Lung microvascular endothelial cell (primary cell): ENCODE data around the gene ANKRD12. TPM values are rescaled to one million over a fixed set of nuclear protein-coding genes. Genes with fewer than 3 reads are reported as not detected.
"Not testable (repeated sequence)": the region's sequence is repeated elsewhere in the genome, so short reads cannot be mapped to it uniquely, and the experiment has no call there.

Experiments
- DNase-seq, 2 donors: peaks; one replicate each; pipeline versions ENCODE4 v3.0.0 to v3.0.0-alpha.2; 2010; ENCODE audit warnings: low read depth in 2 of 2
- total RNA-seq: library from RNA; depleted of rRNA; stranded (reverse); fragments of >200 nt; gene quantifications from 2 replicates; pipeline ENCODE4 v1.2.1, GENCODE V29; 2014

Gene ANKRD12
- total RNA-seq, 1 donor from 2014 or later, result 35.5 TPM

DNA sequence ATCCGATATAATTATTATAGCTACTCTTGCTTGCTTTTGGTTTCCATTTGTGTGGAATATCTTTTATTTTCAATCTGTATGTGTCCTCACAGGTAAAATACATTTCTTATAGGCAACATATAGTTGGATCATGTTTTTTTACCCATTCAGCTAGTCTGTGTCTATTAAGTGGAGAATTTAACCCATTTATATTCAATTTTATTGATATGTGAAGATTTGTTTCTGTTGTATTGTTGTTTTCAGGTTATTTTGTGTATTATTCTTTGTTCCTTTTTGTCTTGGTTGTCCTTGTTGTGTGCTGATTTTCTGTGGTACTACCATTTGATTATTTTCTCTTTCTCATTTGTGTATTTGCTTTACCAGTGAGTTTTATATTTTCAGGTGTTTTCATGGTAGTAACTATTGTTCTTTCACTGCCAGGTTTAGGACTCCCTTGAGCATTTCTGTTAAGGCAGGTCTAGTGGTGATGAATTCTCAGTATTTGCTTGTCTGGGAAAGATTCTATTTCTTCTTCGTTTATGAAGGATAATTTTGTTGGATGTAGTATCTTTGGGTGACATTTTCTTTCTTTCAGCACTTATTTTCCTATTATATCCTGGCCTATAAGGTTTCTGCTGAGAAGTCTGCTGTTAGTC lies 95.4 kb downstream of the ANKRD12 start:
- DNase-seq, result no peak

DNA sequence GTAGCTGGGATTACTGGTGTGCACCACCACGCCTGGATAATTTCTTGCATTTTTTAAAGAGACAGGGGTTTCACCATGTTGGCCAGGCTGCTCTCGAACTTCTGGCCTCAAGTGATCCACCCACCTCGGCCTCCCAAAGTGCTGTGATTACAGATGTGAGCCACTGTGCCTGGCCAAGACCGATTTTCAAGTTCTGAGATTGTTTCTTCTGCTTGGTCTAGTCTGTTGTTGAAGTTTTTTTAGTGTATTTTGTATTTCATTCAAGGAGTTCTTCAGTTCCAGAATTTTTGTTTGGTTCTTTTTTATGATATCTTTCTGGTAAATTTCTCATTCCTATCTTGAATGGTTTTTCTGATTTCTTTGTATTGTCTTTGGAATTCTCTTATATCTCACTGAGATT lies 96.4 kb downstream of the ANKRD12 start:
- DNase-seq, result no peak

DNA sequence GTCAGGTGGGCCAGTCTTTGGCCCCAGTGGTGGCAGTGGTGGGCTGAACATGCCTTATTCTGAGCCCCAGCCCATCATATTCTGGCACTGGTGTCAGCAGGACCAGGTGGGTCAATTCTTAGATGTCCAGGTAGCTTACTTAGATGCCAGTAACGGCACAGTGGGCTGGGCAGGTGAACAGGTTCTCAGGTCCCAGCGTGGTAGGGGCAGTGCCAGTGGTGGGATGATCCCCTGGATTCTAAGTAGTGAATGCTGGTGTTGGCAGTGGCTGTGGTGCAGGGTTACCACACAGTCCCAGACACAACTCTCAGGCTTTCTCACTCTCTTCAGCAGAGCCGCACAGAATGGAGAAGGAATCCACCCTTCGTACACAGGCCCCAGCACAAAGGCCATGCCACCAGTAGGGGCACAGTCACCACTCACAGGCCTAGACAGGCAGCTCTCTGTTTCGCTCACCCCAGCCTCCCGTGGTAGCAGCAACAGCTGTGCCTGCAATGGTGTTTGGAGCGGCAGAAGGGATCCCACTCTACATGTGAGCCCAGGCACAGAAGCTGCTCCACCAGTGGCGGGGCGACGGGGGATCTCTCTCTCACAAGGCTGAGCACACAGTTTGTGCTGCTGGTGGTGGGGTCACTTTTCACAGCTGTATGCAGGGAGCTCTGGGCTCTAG lies 97.3 kb downstream of the ANKRD12 start:
- DNase-seq, result no peak

DNA sequence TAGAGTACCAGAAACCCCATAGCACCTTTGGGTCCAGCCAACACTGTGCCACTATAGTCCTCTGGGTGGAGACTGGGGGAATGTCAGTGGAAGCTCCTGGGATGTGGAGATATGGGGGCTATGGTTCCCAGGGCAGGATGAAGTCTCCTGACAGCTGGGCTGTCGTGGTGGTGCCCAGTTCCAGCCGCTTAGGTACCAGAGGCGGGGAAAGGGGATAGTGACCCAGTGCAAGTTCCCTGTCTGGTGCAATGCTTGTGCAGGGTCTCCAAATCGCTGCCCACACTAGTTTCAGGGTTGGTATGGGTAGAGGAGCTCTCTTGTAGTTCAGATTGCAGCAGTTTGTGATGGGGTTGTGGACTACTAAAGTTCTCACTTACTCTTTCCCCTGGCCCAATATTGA lies 97.9 kb downstream of the ANKRD12 start:
- DNase-seq, result no peak

DNA sequence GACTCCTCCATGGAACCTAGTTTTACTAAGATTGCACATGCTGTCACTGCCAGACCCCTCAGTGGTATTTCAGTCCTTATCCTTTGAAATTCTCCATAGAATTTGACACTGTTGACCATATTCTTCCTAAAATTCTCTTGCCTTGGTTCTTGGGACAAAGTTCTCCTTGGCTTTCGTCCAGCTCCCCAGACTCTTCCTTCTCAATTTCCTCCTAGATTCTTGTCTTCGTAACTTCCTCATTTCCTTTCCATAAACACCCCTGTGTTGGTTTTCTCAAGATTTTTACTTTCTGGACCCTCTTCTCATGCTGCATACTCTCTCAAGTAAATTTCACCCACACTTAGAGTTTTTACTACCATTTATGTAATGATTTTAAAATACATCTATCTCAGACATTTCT lies 101.4 kb downstream of the ANKRD12 start:
- no peak for DNase-seq

DNA sequence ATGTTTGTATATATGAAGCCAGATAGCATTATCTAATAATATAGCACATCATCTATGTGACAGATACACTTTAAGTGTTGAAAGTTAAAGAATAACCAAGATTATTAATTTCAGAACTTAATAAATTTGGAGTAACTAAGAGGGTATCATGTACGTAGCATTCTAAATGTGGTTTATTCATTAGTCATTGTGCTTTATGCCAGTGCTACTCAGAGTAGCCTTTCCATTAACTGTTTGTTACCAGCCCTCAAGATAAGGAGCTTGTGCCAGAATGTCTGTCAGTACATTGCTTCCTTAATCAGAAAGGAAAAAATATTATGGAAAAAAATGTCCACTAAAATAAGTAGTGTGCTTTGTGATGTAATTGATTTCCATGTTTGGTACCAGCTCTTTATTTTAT lies 103.1 kb downstream of the ANKRD12 start:
- DNase-seq, result no peak

DNA sequence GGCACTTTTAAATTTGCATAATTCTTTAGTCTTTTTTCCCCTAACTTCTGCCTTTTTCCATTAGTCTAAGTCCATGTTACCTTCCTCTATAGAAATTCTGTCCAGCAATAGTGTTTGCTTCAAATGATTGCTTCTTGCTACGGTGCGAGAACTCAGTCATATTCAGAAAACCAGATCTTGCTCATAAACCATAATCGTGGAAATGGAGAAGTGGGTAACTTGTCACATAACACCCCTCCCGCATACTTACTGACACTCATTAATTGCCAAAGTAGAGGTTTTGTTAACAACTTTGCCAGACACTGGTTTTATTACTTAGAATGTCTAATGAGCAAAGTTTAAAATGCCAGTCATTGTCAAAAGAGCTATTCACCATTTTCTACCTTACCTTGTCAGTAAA lies 103.7 kb downstream of the ANKRD12 start:
- no peak for DNase-seq

DNA sequence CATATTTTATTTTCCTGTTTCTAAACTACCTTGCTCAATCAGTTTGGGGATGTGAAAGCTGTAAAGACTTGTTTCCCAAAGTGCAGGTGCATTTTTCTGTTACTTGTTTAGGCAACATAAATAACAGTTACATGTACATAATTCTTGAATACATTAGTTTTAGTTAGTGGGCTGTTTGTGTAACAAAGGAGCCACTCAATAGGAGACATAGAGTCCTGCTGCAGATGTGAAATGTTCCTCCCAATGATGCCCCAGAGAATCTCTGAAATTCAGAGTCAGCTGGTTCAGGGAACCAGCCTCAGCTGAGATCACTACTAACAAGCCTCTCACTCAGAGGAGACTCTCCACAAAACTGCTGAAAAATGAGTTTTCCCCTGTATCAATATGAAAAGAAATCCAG lies 106.4 kb downstream of the ANKRD12 start:
- DNase-seq, result no peak

DNA sequence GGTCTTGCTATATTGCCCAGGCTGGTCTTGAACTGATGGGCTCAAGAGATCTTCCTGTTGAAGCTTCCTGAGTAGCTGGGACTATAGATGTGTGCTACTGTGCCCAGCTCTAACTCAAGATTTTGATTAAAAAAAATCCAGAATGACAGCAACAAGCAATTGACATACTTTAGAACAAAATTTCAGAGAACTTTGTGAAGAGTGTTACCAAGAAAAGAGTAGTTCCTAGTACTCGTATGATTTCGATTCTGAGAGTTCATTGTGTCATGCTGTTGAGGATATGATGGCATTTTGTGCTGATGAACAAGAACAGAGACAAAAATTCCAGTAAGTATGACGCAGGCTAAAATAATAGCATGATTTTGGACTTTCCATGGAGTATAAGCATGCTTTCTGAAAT lies 107.8 kb downstream of the ANKRD12 start:
- no peak for DNase-seq

DNA sequence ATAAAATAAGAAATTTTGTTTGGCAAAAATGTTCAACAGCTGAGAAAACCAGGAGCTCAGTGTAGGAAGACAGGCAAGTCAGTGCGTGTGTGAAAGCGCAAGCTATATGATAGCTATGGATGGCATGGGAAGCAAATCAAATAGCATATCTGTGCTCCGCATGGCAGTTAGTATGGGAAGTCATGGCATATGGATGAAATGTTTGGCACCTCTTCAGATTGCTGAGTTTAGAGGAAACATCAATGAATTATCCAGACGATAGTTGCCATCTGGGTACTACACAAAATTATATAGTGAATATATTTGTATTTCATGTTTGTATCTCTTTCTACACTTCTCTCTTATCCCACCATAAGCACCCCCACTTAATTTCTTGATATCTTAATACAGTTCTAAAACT lies 112.1 kb downstream of the ANKRD12 start:
- DNase-seq, result no peak

DNA sequence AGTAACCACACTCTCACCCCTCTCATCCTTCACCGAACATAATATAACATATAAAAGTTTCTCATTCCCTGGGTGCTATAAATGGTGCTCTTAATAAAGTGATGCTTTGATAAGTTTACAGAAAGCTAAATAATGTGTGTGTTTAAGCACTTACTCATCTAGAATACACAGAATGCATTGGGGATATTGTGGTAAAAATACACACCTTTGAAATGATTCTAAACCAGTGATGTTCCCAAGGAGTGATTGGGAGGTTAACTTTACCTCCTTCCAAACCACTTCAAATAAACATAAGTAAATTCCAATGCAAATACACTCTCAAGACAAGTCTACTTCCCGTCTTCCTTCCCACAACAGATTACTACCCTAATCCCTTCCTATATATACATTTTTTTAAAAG lies 112.7 kb downstream of the ANKRD12 start:
- no peak for DNase-seq

DNA sequence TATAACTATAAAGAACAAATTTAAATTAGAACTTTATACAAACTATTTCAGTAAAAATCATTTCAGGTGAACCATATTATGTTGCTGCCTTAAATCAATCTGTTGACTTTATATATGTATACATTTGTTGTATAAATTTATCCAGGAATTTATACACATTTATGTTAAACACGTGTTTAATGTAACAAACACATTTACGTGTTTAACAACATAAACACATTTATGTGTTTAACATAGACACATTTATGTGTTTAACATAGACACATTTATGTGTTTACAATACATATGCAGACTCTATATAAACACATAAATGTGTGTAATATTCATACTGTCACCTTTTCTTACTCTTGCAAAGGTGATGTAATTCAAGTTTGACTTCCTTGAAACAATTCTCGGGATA lies 122.6 kb downstream of the ANKRD12 start:
- DNase-seq, result no peak

DNA sequence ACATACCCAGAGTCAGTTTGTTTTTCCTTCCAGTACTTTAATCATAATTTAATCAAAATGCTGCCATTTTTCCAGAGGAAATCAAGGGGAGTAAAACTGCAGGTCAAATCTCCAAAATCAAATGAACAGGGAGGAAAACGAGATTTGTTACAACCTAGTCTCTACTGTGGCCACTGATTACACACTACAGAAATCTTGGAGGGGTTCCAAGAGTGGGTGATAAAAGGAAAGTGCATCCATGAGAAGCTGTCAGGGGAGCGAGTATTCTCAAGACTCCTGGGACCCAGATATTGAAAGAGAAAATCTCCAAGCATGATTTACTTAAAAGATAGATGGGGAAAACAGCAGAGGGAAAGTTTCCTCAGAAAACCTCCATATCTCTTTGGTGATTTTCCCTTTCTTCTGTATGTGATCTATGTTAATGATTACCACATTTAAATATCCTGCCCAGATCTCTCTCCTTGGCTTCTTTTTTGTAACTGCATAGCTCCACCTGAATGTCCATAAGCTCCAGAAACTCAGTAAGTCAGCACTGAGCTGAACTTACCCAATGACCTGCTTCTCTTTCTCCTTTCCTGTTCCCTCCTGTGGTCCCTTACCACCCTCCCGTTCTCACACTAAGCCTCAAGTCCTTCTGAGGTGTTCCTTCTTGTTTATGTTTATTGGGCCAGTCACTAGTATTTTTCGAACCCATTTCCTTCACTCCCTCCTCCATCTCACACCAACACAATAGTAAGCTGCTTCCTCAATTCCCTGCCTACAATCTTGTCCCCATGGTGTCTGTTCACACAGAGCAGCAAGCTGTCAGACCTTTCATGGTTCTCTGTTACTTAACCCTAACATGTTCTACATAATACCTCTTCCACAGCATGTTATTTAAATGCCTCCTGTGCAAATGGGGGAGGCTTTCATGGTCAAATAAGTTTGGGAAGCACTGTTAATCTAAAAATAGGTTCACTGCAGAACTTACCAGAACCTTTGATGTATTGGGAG lies 124.1 kb downstream of the ANKRD12 start:
- DNase-seq, result no peak

DNA sequence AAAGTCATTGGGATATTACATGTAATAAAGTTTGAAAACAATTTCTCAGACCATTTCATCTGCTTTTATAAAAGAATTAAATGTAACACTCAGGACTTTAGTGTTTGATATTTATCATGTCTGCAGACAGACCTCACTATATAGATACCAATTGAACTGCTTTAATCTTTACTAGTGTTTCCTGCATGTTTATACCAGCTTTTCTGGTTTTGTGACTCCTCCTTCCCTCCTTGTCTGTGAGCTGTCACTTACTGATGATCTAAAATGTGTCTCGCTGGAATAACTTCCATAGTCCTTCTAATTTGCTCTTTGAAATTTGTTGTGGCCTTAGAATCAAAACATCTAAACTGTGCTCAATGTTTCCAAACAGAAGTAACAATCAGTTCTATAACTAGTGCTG lies 126.7 kb downstream of the ANKRD12 start:
- no peak for DNase-seq

DNA sequence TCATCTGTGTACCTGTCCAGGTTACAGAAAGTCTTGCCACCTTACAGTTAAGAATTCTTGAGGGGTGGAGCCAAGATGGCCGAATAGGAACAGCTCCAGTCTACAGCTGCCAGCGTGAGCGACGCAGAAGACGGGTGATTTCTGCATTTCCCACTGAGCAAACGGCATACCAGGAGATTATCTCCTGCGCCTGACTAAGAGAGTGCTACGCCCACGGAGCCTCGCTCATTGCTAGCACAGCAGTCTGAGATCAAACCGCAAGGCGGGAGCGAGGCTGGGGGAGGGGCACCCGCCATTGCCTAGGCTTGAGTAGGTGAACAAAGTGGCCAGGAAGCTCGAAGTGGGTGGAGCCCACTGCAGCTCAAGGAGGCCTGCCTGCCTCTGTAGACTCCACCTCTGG lies 128.2 kb downstream of the ANKRD12 start:
- DNase-seq, result not testable (repeated sequence)

DNA sequence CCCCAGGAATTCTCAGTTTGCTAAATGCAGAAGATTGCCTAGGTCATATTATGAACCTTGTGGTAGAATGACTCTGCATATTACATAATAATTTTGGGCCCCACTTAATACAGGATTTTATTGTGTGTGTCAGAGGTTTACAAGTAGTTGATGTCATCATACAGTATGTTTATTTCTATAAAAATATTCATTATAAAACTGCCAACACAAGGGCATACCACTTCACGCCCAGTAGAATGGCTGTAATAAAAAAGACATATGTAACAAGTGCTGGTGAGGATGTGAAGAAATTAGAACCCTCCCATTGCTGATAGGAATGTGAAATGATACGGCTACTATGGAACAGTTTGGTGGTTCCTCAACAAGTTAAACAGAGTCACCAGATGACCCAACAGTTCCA lies 136.6 kb downstream of the ANKRD12 start:
- DNase-seq, result no peak

DNA sequence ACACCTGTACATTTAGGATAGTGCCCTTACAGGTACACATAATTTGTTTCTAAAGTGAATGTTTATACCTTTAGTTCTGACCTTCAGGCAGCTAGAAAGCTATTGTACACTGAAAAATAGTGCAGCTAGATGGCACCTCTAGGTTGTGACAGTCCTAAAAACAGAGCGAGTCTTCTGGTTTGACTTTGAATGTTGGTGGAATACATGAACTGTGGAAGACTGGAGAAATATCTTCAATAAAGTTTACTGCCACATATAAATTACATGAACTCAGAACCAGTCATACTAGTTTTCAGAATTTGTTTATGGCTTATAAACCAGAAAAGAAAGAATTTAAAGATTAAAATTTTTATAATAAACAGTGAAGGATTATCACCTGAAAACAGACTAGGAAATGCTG lies 139.3 kb downstream of the ANKRD12 start:
- DNase-seq, result no peak

DNA sequence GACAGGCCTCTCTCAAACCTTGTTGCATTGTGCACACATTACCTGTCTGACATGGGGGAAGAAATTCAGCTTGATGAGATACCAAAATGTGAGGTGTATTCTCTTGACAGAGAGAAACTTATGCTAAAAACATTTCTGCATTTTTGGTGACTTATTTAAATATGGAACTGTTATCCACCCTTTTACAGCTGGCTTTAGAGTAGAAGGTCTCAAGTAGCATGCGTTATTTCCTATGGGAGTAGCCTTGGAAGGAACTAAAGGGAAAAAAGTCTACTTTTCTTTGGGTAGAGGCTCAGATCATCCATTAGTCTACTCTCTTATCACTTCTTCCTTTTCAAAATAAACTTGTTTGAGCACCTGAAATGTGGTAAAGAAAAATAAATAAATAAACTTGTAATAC lies 141.4 kb downstream of the ANKRD12 start:
- DNase-seq, result no peak

DNA sequence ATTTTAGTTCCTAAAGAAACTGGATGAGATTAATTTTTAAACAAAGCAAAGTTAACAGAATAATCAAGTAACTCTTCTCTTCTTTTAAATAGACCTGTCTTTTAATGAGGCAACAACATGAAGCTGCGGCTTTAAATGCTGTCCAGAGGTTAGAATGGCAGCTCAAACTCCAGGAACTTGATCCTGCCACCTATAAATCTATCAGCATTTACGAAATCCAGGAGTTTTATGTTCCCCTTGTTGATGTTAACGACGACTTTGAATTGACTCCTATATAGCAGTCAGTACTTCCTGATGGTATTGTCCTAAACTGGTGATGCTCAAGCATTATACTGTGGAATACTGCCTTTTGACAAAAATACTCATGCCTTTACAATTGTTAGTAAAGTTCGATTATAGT lies 144.3 kb downstream of the ANKRD12 start:
- peak in 1 of 2 donors; percentile 5 for DNase-seq

DNA sequence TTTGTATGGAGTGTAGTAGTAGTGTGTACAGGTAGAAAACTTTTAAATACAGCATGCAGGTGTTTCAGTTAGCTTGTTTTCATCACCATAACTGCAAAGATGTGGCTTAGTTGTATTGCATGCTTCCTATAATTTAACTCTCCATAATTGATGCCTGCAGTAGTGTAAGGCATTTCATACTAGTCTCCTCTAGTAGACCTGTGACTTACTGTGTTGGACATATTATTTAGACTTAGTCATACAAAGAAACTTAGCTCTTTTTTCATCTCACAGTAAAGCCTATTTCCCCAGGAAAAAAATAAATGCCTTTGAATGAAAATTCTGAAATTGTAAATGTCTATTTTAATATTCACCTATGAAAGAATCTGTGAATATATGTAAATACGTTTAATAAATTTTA lies 145.2 kb downstream of the ANKRD12 start:
- DNase-seq, result no peak

DNA sequence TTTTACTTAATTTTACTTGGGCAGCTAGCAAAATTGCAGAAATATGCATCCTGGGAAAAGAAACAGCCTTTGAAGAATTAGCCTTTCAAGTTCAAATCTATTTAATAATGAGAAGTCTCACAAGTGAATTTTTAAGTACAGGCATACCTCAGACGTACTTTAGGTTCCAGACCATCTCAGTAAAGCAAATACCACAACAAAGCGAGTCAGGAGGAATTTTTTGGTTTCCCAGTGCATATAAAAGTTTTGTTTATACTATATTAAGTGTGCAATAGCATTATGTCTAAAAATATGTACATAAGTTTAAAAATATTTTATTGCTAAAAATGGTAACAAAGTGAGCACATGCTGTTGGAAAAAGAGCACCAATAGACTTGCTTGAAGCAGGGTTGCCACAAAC lies 147.2 kb downstream of the ANKRD12 start:
- no peak for DNase-seq

DNA sequence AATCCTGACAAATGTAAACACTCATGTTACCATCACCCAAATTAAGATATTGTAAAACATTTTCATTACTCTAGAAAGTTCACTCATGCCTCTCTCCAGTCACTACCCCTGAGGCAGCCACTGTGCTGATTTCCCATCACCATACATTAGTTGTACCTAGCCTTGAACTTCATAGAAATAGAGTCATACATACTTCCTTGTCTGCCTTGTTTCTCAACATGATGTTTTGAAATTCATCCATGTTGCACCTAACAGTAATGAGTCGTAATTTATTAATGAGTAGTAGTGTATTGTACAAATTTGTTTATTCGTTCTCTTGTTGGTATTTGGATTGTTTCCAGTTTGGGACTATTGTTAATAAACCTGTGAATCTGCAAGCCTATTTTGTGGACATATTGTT lies 149.0 kb downstream of the ANKRD12 start:
- DNase-seq, result no peak
